WTC11 (cell line): ENCODE measurements around the gene SELENOS. TPM values are rescaled to one million over a fixed set of nuclear protein-coding genes. Genes with fewer than 3 reads are reported as not detected.

Source experiments
- ATAC-seq: fragments of 200-7000 bp; cut with Tn5 transposase; 2 replicates; pipeline ENCODE4 v1.10.0; 2021; ENCODE audit warnings: mild to moderate bottlenecking, moderate library complexity
- CTCF ChIA-PET: fragments of 300-600 bp; sonication (Branson Sonifier 250); formaldehyde crosslinking; loops from one replicate; lab custom pipeline; 2021; ENCODE audit warnings: antibody characterized with exemption; lab: Charles Lee
- POLR2A ChIA-PET: fragments of 350-600 bp; sonication (Branson Sonifier 250); formaldehyde crosslinking; loops from one replicate; lab custom pipeline; 2021; ENCODE audit warnings: antibody characterized with exemption; lab: Charles Lee
- DNase-seq: peaks from one replicate; pipeline ENCODE4 v3.0.0; 2021; ENCODE audit warnings: low spot score
- H3K27ac Mint-ChIP-seq: 2 replicates; pipeline ENCODE4 v1.8.0; 2021; ENCODE audit warnings: mixed read lengths
- H3K27me3 Mint-ChIP-seq: 2 replicates; pipeline ENCODE4 v1.8.0; 2021; ENCODE audit warnings: low read depth, mild to moderate bottlenecking, moderate library complexity, mixed read lengths
- H3K36me3 Mint-ChIP-seq: 2 replicates; pipeline ENCODE4 v1.8.0; 2021; ENCODE audit warnings: mixed read lengths
- H3K4me1 Mint-ChIP-seq: 2 replicates; pipeline ENCODE4 v1.8.0; 2022; ENCODE audit warnings: mixed read lengths
- H3K4me3 Mint-ChIP-seq: 2 replicates; pipeline ENCODE4 v1.8.0; 2021; ENCODE audit warnings: mild to moderate bottlenecking, moderate library complexity, mixed read lengths
- H3K9me3 Mint-ChIP-seq: 2 replicates; pipeline ENCODE4 v1.8.0; 2021; ENCODE audit warnings: mixed read lengths
- AFF4 ChIP-seq: sonication (generic); formaldehyde crosslinking; IDR thresholded peaks from 2 replicates; pipeline ENCODE4 v1.8.1; 2023; ENCODE audit warnings: mild to moderate bottlenecking, missing genetic modification reagents, borderline replicate concordance
- ATF1 ChIP-seq: sonication (generic); formaldehyde crosslinking; IDR thresholded peaks from 2 replicates; pipeline ENCODE4 v1.8.1; 2023; ENCODE audit warnings: mild to moderate bottlenecking, moderate library complexity, missing genetic modification reagents
- ATF2 ChIP-seq: sonication (generic); formaldehyde crosslinking; IDR thresholded peaks from 2 replicates; pipeline ENCODE4 v1.8.1; 2022; ENCODE audit warnings: low read depth, missing genetic modification reagents, borderline replicate concordance
- ATF3 ChIP-seq: sonication (generic); formaldehyde crosslinking; conservative IDR thresholded peaks from 2 replicates; pipeline ENCODE4 v1.8.1; 2022; ENCODE audit warnings: mild to moderate bottlenecking, missing genetic modification reagents
- CBFB ChIP-seq: sonication (generic); formaldehyde crosslinking; IDR thresholded peaks from 2 replicates; pipeline ENCODE4 v1.8.1; 2022; ENCODE audit warnings: mild to moderate bottlenecking, low read depth, missing genetic modification reagents
- CDX4 ChIP-seq: fragments of 250-450 bp; sonication (Bioruptor Pico); IDR thresholded peaks from 2 replicates; pipeline ENCODE4 v1.9.0; 2021; ENCODE audit warnings: moderate library complexity, mild to moderate bottlenecking, inconsistent platforms, borderline replicate concordance
- ETV6 ChIP-seq: sonication (generic); formaldehyde crosslinking; IDR thresholded peaks from 2 replicates; pipeline ENCODE4 v1.8.1; 2022; ENCODE audit warnings: mild to moderate bottlenecking, missing genetic modification reagents
- FOXP1 ChIP-seq: sonication (generic); formaldehyde crosslinking; IDR thresholded peaks from 2 replicates; pipeline ENCODE4 v1.8.0; 2022; ENCODE audit warnings: missing genetic modification reagents, mild to moderate bottlenecking, moderate library complexity, borderline replicate concordance
- GRHL2 ChIP-seq: fragments of 250-450 bp; sonication (Bioruptor Pico); IDR thresholded peaks from 2 replicates; pipeline ENCODE4 v1.8.0; 2022; ENCODE audit warnings: mild to moderate bottlenecking, moderate library complexity; ENCODE audit not compliant: insufficient replicate concordance, severe bottlenecking
- NFE2L1 ChIP-seq: sonication (generic); formaldehyde crosslinking; IDR thresholded peaks from 2 replicates; pipeline ENCODE4 v1.8.1; 2023; ENCODE audit warnings: missing genetic modification reagents
- NFYB ChIP-seq: sonication (generic); formaldehyde crosslinking; conservative IDR thresholded peaks from 2 replicates; pipeline ENCODE4 v1.8.0; 2022; ENCODE audit warnings: low read depth, missing genetic modification reagents
- OVOL2 ChIP-seq: fragments of 250-450 bp; sonication (Bioruptor Pico); IDR thresholded peaks from 2 replicates; pipeline ENCODE4 v1.9.0; 2021; ENCODE audit warnings: mild to moderate bottlenecking, borderline replicate concordance
- RORB ChIP-seq: fragments of 250-450 bp; sonication (Bioruptor Pico); IDR thresholded peaks from 2 replicates; pipeline ENCODE4 v1.9.0; 2021; ENCODE audit warnings: mild to moderate bottlenecking
- TEAD1 ChIP-seq: sonication (generic); formaldehyde crosslinking; IDR thresholded peaks from 2 replicates; pipeline ENCODE4 v1.8.0; 2022; ENCODE audit warnings: mild to moderate bottlenecking, missing genetic modification reagents
- TP53 ChIP-seq: sonication (generic); formaldehyde crosslinking; IDR thresholded peaks from 2 replicates; pipeline ENCODE4 v1.8.1; 2023; ENCODE audit warnings: mild to moderate bottlenecking, missing genetic modification reagents
- USF1 ChIP-seq: sonication (generic); formaldehyde crosslinking; IDR thresholded peaks from 2 replicates; pipeline ENCODE4 v1.8.0; 2022; ENCODE audit warnings: mild to moderate bottlenecking, missing genetic modification reagents
- ZNF121 ChIP-seq: sonication (generic); formaldehyde crosslinking; IDR thresholded peaks from 2 replicates; pipeline ENCODE4 v1.8.0; 2023; ENCODE audit warnings: missing genetic modification reagents
- ZNF138 ChIP-seq: sonication (generic); formaldehyde crosslinking; conservative IDR thresholded peaks from 2 replicates; pipeline ENCODE4 v1.8.1; 2022; ENCODE audit warnings: mild to moderate bottlenecking, moderate library complexity, missing genetic modification reagents
- ZNF317 ChIP-seq: sonication (generic); formaldehyde crosslinking; IDR thresholded peaks from 2 replicates; pipeline ENCODE4 v1.8.1; 2023; ENCODE audit warnings: low read depth, mild to moderate bottlenecking, moderate library complexity, missing genetic modification reagents, borderline replicate concordance
- ZNF396 ChIP-seq: fragments of 250-450 bp; sonication (Bioruptor Pico); IDR thresholded peaks from 2 replicates; pipeline ENCODE4 v1.8.0; 2021; ENCODE audit warnings: mild to moderate bottlenecking, moderate library complexity, borderline replicate concordance
- total RNA-seq: library from RNA; stranded (reverse); gene quantifications from 3 replicates; pipeline ENCODE4 v1.2.3, GENCODE V29; 2021

SELENOS gene
- total RNA-seq, 1 experiment from 2014 or later = 43.8 TPM

GRCh38 chr15:101306341-101307047 is 29.2 kb upstream of the SELENOS start (continued):
- TF ChIP-seq AFF4 (no peak), NFYB (CRISPR knock-in tag) (no peak), ZNF317 (no peak), CBFB (no peak), USF1 (CRISPR knock-in tag) (no peak), NFE2L1 (no peak)

- Mint-ChIP-seq H3K36me3 (no peaks in the 10 kb centered on the region), H3K9me3 (no peaks in the 10 kb centered on the region), H3K4me3 (no peak overlapping the region), H3K4me1 (no peaks in the 10 kb centered on the region), H3K27me3 (no peaks in the 10 kb centered on the region), H3K27ac (no peak overlapping the region)
- no peak for DNase-seq
- ChIA-PET POLR2A (no interaction called here), CTCF (interaction anchor here (0.6 kb wide), 1 partner anchor 84 kb away, joined by 3 read pairs; no protein-coding TSS in a partner anchor)
- TF ChIP-seq ATF3 (CRISPR knock-in tag) (no peak), GRHL2 (CRISPR knock-in tag) (no peak), ZNF138 (CRISPR knock-in tag) (no peak), CDX4 (CRISPR knock-in tag) (no peak), TP53 (no peak), ZNF396 (CRISPR knock-in tag) (no peak), RORB (no peak), OVOL2 (CRISPR knock-in tag) (no peak), ZNF121 (CRISPR knock-in tag) (no peak), FOXP1 (CRISPR knock-in tag) (no peak), ETV6 (CRISPR knock-in tag) (no peak), ATF1 (CRISPR knock-in tag) (no peak), ATF2 (CRISPR knock-in tag) (no peak), TEAD1 (CRISPR knock-in tag) (no peak)
- ATAC-seq = no peak
These were observed 28.6 kb upstream of the SELENOS start for GRCh38 chr15:101305820-101306255.
